Neural cell (in vitro differentiated cells): Measurements from ENCODE around the gene FLYWCH1.

Experiments
- TAF1 ChIP-seq: IDR thresholded peaks from 2 replicates; pipeline ENCODE4 v1.6.1; 2012; ENCODE audit warnings: low read depth
- TF ChIP-seq, protein P1 (sequence below): fragments of 450-650 bp; IDR thresholded peaks from 2 replicates; pipeline ENCODE4 v1.5.1; 2014; ENCODE audit warnings: antibody characterized with exemption, mild to moderate bottlenecking, moderate library complexity; ENCODE audit not compliant: poor library complexity, severe bottlenecking

DNA sequence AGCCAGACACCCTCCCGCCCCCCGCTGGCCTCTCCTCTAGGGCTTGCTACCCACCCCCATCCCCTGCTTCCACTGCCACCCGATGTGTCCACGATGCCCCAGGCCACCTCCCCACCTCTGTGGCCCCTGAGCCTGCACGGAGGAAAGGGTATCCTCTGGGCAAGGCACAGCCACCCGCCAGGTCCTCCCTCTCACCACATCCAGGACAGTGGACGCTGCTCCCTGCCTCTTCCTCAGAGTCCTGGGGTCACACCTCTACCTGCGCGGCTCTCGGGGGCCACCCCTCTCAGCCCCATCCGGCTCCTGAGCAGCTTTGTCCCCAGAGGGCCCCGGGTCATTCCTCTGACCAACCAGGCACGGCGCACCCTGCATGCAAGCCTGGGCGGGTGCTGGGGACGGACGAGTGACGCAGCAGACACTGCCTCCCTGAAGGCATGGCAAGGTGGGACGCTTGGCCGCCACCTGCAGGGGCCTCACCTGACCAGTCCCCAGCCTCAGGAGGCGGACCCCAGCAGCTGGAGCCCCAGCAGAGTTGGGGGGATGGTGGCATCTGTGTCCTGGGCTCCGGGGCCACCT, 24.8 kb downstream of the FLYWCH1 start:
- TF ChIP-seq, protein P1, sequence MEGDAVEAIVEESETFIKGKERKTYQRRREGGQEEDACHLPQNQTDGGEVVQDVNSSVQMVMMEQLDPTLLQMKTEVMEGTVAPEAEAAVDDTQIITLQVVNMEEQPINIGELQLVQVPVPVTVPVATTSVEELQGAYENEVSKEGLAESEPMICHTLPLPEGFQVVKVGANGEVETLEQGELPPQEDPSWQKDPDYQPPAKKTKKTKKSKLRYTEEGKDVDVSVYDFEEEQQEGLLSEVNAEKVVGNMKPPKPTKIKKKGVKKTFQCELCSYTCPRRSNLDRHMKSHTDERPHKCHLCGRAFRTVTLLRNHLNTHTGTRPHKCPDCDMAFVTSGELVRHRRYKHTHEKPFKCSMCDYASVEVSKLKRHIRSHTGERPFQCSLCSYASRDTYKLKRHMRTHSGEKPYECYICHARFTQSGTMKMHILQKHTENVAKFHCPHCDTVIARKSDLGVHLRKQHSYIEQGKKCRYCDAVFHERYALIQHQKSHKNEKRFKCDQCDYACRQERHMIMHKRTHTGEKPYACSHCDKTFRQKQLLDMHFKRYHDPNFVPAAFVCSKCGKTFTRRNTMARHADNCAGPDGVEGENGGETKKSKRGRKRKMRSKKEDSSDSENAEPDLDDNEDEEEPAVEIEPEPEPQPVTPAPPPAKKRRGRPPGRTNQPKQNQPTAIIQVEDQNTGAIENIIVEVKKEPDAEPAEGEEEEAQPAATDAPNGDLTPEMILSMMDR = no peak
- TF ChIP-seq TAF1 = no peak
